ENCODE measurements around the gene FBXO38. TPM values are rescaled to one million over a fixed set of nuclear protein-coding genes. Genes with fewer than 3 reads are reported as not detected.

Gene FBXO38
- polyA plus RNA-seq, 1 of the 3 experiments (the other 2 are of a cell fraction), result 15.5 TPM

- ChIA-PET CTCF (interaction anchor here (1.3 to 3.8 kb wide), 2 partner anchors 22 to 266 kb away, joined by 3 to 26 read pairs; no protein-coding TSS in a partner anchor), POLR2A (no interaction called here)
- WGBS (ENCODE audit: low lambda C conversion rate), result 52% methylated on average over 4 of the region's 4 CpGs
- no peak overlapping the region for H2AFZ ChIP-seq (ENCODE audit: low read depth)
- DNase-seq, result no peak
- H3K79me2 ChIP-seq (ENCODE audit: insufficient read depth), result no peaks in the 10 kb centered on the region
- no peaks in the 10 kb centered on the region for H3K9me2 ChIP-seq
- no peaks in the 10 kb centered on the region for H3K36me3 ChIP-seq (replicated peaks in 1 of 2; ENCODE audit: control insufficient read depth in 1 of 2, insufficient read depth in 2 of 2, low read length in 1 of 2)
- TF ChIP-seq CHD2 (IDR thresholded peaks at IDR 0.05; ENCODE audit: low read length, partially characterized antibody), result no peak
- no peak overlapping the region for H3K4me3 ChIP-seq (ENCODE audit: low read depth in 2 of 2, low read length in 1 of 2)
- H3K4me1 ChIP-seq (ENCODE audit: control insufficient read depth in 1 of 2, insufficient read depth in 2 of 2, low read depth in 1 of 2, low read length in 1 of 2), result peaks cover 3 to 4% of the 10 kb centered on the region in 2 experiments; a peak in 1 of 4 replicates
- H3K9ac ChIP-seq, result no peak overlapping the region
- no peak overlapping the region for H3K4me2 ChIP-seq
- no peaks in the 10 kb centered on the region for H4K20me1 ChIP-seq (ENCODE audit: insufficient read depth)
- H3F3A ChIP-seq (replicated peaks; ENCODE audit: insufficient read depth), result peaks cover 20% of the 10 kb centered on the region
- no peak overlapping the region for H3K27ac ChIP-seq (ENCODE audit: low read depth in 2 of 2, low read length in 1 of 2)
- no peaks in the 10 kb centered on the region for H3K9me3 ChIP-seq
- H3K27me3 ChIP-seq (ENCODE audit: insufficient read depth), result no peaks in the 10 kb centered on the region
These were observed 82.5 kb downstream of the FBXO38 start for GRCh38 chr5:148466236-148466580.

- Histone ChIP-seq H3K9ac (no peak overlapping the region), H3K4me1 (ENCODE audit: control insufficient read depth in 1 of 2, insufficient read depth in 2 of 2, low read depth in 1 of 2, low read length in 1 of 2) (peaks cover 3 to 4% of the 10 kb centered on the region in 2 experiments; a peak in 1 of 4 replicates), H3K9me3 (no peaks in the 10 kb centered on the region), H3K9me2 (no peaks in the 10 kb centered on the region), H3K4me3 (ENCODE audit: low read depth in 2 of 2, low read length in 1 of 2) (no peak overlapping the region), H3K27ac (ENCODE audit: low read depth in 2 of 2, low read length in 1 of 2) (no peak overlapping the region), H3K27me3 (ENCODE audit: insufficient read depth) (no peaks in the 10 kb centered on the region), H4K20me1 (ENCODE audit: insufficient read depth) (no peaks in the 10 kb centered on the region), H3K4me2 (no peak overlapping the region), H2AFZ (ENCODE audit: low read depth) (no peak overlapping the region), H3F3A (replicated peaks; ENCODE audit: insufficient read depth) (peaks cover 21% of the 10 kb centered on the region), H3K36me3 (replicated peaks in 1 of 2; ENCODE audit: control insufficient read depth in 1 of 2, insufficient read depth in 2 of 2, low read length in 1 of 2) (no peaks in the 10 kb centered on the region), H3K79me2 (ENCODE audit: insufficient read depth) (no peaks in the 10 kb centered on the region)
- POLR2A ChIA-PET, result no interaction called here
- WGBS (ENCODE audit: low lambda C conversion rate), result 44% methylated on average over 1 of the region's 1 CpG
- TF ChIP-seq RAD21 (IDR thresholded peaks at IDR 0.05; ENCODE audit: low read length) (no peak), NFIC (IDR thresholded peaks at IDR 0.05; ENCODE audit: borderline replicate concordance) (no peak), EZH2phosphoT487 (IDR thresholded peaks at IDR 0.05; ENCODE audit: borderline replicate concordance, low read depth) (no peak), ELF1 (IDR thresholded peaks at IDR 0.05) (no peak), FOXM1 (IDR thresholded peaks at IDR 0.05; ENCODE audit: low read depth) (no peak), GATA2 (CRISPR knock-in tag; IDR thresholded peaks at IDR 0.05) (no peak), MXI1 (IDR thresholded peaks at IDR 0.05; ENCODE audit: low read depth, low read length) (no peak), MEF2A (IDR thresholded peaks at IDR 0.05; ENCODE audit: borderline replicate concordance, low read depth) (no peak), RFX5 (IDR thresholded peaks at IDR 0.05; ENCODE audit: low read length) (no peak), NRF1 (IDR thresholded peaks at IDR 0.05; ENCODE audit: low read depth, low read length) (no peak), CHD2 (IDR thresholded peaks at IDR 0.05; ENCODE audit: low read length, partially characterized antibody) (no peak), SMC3 (IDR thresholded peaks at IDR 0.05; ENCODE audit: low read depth, low read length) (no peak), FOXJ3 (CRISPR knock-in tag; IDR thresholded peaks at IDR 0.05) (no peak), JUND (IDR thresholded peaks at IDR 0.05) (no peak), TAF1 (IDR thresholded peaks at IDR 0.05; ENCODE audit: borderline replicate concordance, low read depth, low read length) (no peak), YY1 (IDR thresholded peaks at IDR 0.05; ENCODE audit: low read depth) (no peak)
- TF ChIP-seq, protein P1, sequence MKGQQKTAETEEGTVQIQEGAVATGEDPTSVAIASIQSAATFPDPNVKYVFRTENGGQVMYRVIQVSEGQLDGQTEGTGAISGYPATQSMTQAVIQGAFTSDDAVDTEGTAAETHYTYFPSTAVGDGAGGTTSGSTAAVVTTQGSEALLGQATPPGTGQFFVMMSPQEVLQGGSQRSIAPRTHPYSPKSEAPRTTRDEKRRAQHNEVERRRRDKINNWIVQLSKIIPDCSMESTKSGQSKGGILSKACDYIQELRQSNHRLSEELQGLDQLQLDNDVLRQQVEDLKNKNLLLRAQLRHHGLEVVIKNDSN (IDR thresholded peaks at IDR 0.05; ENCODE audit: borderline replicate concordance, low read depth), result no peak
- TF ChIP-seq, protein P2, sequence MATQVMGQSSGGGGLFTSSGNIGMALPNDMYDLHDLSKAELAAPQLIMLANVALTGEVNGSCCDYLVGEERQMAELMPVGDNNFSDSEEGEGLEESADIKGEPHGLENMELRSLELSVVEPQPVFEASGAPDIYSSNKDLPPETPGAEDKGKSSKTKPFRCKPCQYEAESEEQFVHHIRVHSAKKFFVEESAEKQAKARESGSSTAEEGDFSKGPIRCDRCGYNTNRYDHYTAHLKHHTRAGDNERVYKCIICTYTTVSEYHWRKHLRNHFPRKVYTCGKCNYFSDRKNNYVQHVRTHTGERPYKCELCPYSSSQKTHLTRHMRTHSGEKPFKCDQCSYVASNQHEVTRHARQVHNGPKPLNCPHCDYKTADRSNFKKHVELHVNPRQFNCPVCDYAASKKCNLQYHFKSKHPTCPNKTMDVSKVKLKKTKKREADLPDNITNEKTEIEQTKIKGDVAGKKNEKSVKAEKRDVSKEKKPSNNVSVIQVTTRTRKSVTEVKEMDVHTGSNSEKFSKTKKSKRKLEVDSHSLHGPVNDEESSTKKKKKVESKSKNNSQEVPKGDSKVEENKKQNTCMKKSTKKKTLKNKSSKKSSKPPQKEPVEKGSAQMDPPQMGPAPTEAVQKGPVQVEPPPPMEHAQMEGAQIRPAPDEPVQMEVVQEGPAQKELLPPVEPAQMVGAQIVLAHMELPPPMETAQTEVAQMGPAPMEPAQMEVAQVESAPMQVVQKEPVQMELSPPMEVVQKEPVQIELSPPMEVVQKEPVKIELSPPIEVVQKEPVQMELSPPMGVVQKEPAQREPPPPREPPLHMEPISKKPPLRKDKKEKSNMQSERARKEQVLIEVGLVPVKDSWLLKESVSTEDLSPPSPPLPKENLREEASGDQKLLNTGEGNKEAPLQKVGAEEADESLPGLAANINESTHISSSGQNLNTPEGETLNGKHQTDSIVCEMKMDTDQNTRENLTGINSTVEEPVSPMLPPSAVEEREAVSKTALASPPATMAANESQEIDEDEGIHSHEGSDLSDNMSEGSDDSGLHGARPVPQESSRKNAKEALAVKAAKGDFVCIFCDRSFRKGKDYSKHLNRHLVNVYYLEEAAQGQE (IDR thresholded peaks at IDR 0.05; ENCODE audit: low read depth, low read length), result no peak
- TF ChIP-seq, protein P3, sequence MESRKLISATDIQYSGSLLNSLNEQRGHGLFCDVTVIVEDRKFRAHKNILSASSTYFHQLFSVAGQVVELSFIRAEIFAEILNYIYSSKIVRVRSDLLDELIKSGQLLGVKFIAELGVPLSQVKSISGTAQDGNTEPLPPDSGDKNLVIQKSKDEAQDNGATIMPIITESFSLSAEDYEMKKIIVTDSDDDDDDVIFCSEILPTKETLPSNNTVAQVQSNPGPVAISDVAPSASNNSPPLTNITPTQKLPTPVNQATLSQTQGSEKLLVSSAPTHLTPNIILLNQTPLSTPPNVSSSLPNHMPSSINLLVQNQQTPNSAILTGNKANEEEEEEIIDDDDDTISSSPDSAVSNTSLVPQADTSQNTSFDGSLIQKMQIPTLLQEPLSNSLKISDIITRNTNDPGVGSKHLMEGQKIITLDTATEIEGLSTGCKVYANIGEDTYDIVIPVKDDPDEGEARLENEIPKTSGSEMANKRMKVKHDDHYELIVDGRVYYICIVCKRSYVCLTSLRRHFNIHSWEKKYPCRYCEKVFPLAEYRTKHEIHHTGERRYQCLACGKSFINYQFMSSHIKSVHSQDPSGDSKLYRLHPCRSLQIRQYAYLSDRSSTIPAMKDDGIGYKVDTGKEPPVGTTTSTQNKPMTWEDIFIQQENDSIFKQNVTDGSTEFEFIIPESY (IDR thresholded peaks at IDR 0.05; ENCODE audit: borderline replicate concordance, low read depth), result no peak
- TF ChIP-seq, protein P4, sequence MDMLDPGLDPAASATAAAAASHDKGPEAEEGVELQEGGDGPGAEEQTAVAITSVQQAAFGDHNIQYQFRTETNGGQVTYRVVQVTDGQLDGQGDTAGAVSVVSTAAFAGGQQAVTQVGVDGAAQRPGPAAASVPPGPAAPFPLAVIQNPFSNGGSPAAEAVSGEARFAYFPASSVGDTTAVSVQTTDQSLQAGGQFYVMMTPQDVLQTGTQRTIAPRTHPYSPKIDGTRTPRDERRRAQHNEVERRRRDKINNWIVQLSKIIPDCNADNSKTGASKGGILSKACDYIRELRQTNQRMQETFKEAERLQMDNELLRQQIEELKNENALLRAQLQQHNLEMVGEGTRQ (IDR thresholded peaks at IDR 0.05; ENCODE audit: borderline replicate concordance, low read depth, low read length), result no peak
- DNase-seq, result no peak
- CTCF ChIA-PET, result interaction anchor here (3.4 kb wide), 1 partner anchor 262 kb away, joined by 23 read pairs; no protein-coding TSS in a partner anchor
These were observed 84.2 kb downstream of the FBXO38 start for GRCh38 chr5:148467958-148468357.
